HG02623 (cell line): ENCODE measurements around the gene RAB11B.
A peak's percentile ranks its signal among the peaks of the same experiment; 100 is the strongest.
"Not testable (repeated sequence)": the region's sequence is repeated elsewhere in the genome, so short reads cannot be mapped to it uniquely, and the experiment has no call there.

Experiments used
- ATAC-seq: cut with Tn5 transposase; IDR thresholded peaks from one replicate; pipeline ENCODE4 v1.9.1; 2021; ENCODE audit warnings: moderate library complexity; ENCODE audit not compliant: unreplicated experiment

The RAB11B gene

GRCh38 chr19:8393192-8393870, 3.2 kb downstream of the RAB11B start:
- no peak for ATAC-seq

- ATAC-seq, result no peak
Observed at GRCh38 chr19:8393871-8394250, 3.7 kb downstream of the RAB11B start.

GRCh38 chr19:8395621-8396082, 5.5 kb downstream of the RAB11B start:
- no peak for ATAC-seq

GRCh38 chr19:8396185-8396562, 6.0 kb downstream of the RAB11B start:
- ATAC-seq, result no peak

- ATAC-seq, result no peak
Observed at GRCh38 chr19:8396563-8397203, 6.5 kb downstream of the RAB11B start.

GRCh38 chr19:8397271-8397670, 7.1 kb downstream of the RAB11B start:
- no peak for ATAC-seq

GRCh38 chr19:8397746-8398310, 7.7 kb downstream of the RAB11B start:
- no peak for ATAC-seq

GRCh38 chr19:8398311-8398771, 8.2 kb downstream of the RAB11B start:
- no peak for ATAC-seq

- no peak for ATAC-seq
Observed at GRCh38 chr19:8399681-8400188, 9.6 kb downstream of the RAB11B start.

- no peak for ATAC-seq
Observed at GRCh38 chr19:8401981-8402411, 11.8 kb downstream of the RAB11B start.

- ATAC-seq, result no peak
Observed at GRCh38 chr19:8403098-8403819, 13.1 kb downstream of the RAB11B start.

- ATAC-seq, result no peak
Observed at GRCh38 chr19:8403820-8404109, 13.6 kb downstream of the RAB11B start.

- ATAC-seq, result no peak
Observed at GRCh38 chr19:8404391-8405151, 14.4 kb downstream of the RAB11B start.

GRCh38 chr19:8410718-8411117, 20.6 kb downstream of the RAB11B start:
- ATAC-seq, result not testable (repeated sequence)

GRCh38 chr19:8412783-8413628, 22.8 kb downstream of the RAB11B start, which contains the start of gene MARCHF2:
Gene MARCHF2 (plus strand): TSS chr19:8413305. CDS start chr19:8421841, 8,536 bp downstream.
- peak; percentile 97 for ATAC-seq

- no peak for ATAC-seq
Observed at GRCh38 chr19:8413629-8413995, 23.5 kb downstream of the RAB11B start.

GRCh38 chr19:8416796-8417195, 26.6 kb downstream of the RAB11B start:
- ATAC-seq, result no peak

GRCh38 chr19:8421484-8422461, 31.6 kb downstream of the RAB11B start:
- ATAC-seq, result no peak

- ATAC-seq, result no peak
Observed at GRCh38 chr19:8423817-8424223, 33.7 kb downstream of the RAB11B start.
